Activated T-cell treated with anti-CD3 and anti-CD28 coated beads for 4 hours (primary cell): ENCODE data around the gene ACOT2.
"Not testable (repeated sequence)": the region's sequence is repeated elsewhere in the genome, so short reads cannot be mapped to it uniquely, and the experiment has no call there.

Source experiments
- DNase-seq: peaks from one replicate; pipeline ENCODE4 v3.0.0-alpha.2; 2020

The ACOT2 gene

DNA sequence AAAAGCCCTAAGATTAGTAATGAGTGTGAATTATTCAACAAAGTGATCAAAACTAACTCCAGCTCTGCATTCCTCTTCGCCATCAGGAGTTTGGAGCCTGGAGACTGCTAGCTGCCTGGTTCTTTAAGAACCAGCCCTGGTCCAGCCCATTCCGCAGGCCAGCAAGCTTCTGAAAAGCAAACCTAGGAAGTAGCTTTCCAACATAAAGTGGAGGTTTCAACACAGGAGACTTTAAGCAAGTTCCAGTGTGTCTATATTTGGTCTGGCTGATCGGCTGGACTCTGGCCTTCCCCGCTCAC, 178 bp upstream of the ACOT2 start:
- not testable (repeated sequence) for DNase-seq

DNA sequence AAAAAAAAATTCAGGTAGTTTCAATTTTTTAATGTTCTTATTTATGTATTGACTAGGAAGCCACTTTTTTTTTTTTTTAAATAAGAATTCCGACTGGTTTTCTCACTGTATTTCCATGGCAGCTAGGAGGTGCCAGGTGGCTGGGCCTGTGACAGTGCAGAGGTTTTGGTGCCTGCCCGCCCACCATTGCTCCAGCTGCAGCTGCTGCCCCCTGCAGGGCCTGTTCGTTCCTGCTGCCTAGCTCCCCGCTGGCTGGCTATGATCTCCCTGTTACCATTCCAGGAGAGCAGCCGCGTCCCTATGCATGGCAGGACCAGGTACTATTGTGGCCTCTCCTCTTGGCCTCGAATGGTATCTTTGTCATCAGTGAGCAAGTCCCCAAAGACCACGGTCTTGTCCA, 1.9 kb downstream of the ACOT2 start:
- peak; percentile 52 for DNase-seq

DNA sequence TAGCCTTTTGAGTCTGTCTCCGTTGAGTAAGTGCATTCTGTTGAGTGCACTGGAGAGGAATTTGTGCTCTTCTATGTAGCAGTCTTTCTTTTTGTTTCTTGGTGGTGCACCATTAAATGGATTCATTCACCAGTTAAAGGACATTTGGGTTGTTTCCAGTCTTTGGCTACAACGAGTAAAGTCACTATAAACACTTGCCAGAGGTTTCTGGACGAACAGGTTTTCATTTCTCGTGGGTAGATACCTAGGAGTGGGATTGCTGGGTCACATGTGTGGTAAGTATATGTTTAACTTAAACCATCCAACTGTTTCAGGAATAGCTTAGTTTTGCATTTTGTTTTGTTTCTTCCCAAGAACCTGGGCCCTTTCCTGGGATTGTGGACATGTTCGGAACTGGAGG, 4.0 kb downstream of the ACOT2 start:
- not testable (repeated sequence) for DNase-seq

DNA sequence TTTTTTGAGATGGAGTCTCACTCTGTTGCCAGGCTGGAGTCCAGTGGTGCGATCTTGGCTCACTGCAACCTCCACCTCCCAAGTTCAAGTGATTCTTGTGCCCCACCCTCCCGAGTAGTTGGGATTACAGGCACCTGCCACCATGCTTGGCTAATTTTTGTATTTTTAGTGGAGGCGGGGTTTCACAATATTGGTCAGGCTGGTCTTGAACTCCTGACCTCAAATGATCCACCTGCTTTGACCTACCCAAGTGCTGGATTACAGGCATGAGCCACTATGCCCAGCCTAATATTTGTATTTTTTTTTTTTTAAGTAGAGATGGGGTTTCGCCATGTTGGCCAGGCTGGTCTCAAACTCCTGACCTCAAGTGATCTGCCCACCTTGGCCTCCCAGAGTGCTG, 4.7 kb downstream of the ACOT2 start:
- not testable (repeated sequence) for DNase-seq

DNA sequence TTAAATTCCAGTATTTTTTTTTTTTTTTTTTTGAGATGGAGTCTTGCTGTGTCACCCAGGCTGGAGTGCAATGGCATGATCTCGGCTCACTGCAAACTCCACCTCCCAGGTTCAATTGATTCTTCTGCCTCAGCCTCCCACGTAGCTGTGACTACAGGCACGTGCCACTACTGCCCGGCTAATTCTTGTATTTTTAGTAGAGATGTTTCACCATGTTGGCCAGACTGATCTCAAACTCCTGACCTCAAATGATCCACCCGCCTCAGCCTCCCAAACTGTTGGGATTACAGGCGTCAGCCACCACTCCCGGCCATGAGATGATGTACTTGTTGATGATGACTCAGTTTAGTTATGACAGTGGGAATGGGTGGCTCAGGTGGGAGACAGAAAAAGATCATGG, 5.2 kb downstream of the ACOT2 start:
- DNase-seq = not testable (repeated sequence)

DNA sequence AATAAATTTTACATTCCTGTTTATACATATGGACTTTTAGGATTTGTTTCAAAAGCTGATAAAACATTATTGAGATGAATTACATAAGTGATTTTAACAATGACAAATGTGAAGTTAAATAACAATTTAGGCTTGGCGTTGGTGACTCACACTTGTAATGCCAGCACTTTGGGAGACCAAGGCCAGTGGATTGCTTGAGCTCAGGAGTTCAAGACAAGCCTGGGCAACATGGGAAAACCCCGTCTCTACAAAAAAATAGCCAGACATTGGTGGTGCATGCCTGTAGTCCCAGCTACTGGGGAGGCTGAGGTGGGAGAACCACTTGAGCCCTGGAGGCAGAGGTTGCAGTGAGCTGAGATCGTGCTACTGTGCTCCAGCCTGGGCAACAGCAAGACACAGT, 7.4 kb downstream of the ACOT2 start:
- no peak for DNase-seq

DNA sequence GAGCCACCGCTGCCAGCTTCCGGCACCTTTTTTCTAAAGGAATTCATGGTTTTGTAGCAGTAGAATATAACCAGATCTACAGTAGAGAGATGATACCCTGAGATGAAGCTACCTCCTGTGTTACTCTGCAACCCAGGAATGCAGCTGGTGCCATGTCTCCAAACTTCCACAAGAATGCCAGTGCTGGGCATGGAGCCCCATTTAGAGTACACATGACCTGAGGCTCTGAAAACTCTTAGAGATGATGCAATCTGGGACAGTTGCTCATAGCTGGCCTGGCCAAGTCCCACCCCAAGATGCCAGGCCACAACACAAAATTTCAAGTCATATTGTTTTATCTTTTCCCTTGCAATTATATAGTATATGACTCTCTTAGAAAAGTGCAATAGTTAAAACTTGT, 8.2 kb downstream of the ACOT2 start:
- DNase-seq = not testable (repeated sequence)

DNA sequence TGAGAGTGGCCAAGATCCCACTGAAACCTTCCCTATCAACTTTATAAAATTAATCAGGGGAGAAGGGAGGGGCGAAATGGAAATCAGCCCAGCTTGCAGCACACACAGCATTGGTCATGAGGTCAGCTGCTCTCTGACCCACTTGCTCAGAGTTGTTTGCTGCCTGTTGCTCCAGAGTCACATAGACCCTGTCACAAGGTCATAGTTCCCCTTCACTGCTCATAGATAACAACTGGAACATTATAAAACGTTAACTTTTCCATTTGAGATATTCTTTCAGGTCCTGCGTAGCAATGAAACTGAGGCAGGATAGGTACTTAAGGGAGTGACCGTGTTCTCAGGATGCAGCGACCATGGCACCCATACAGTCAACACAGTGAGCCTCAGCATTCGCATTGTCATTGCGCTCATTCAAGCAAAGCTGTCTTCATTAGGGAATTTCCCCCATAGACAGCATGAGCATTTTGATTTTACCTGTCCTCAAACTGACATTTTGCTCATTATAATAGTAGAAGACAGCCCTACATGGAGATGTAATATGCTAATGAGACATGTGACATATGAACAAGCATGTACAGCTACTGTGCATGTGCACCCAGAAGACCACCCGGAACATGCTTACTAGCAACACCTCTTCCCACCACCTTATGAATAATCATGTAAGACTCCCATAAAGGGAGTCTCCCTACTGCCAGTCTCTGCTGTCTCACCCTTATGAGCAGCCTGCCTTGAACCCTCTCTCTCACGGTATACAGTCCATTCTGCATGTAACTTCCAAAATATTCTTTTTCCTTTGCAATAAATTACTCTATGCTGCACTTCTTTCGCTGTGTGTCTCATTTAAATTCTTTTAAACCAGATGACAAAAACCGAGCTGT, 13.3 kb downstream of the ACOT2 start:
- not testable (repeated sequence) for DNase-seq

DNA sequence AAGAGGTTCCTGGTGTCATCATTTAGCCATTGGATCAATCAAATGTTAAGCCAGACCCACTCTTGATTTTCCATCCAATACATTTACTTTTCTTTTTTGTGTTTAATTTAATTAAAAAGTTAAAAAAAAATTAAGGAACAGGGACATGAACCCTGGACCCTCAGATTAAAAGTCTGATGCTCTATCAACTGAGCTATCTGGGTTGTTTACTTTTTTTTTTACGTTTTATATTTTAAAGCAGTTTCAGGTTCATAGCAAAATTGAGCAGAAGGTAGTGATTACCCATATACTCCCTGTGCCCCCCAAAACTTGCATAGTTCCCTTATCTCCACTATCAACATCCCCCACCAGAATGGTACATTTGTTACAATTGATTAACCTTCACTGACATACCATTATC, 19.7 kb downstream of the ACOT2 start:
- DNase-seq = no peak

DNA sequence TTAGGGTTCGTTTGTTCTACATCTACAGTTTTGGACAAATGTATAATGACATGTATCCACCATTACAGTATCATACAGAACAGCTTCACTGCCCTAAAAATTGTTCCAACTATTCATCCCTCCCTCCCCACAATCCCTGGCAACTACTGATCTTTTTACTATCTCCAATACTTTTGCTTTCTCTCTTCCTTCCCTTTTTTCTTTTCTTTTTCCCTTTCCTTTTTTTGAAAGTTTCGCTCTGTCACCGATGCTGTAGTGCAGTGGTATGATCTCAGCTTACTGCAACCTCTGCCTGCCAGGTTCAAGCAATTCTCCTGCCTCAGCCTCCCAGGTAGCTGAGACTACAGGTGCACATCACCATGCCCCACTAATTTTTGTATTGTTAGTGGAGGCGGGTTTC, 20.1 kb downstream of the ACOT2 start:
- no peak for DNase-seq

DNA sequence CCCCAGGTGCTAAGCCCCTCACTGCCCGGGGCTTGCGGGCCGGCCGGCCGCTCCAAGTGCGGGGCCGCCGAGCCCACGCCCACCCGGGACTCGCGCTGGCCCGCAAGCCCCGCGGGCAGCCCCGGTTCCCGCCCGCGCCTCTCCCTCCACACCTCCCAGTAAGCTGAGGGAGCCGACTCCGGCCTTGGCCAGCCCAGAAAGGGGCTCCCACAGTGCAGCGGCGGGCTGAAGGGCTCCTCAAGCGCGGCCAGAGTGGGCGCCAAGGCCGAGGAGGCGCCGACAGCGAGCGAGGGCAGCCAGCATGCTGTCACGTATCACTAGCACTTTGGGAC, 21.6 kb downstream of the ACOT2 start:
- DNase-seq = not testable (repeated sequence)

DNA sequence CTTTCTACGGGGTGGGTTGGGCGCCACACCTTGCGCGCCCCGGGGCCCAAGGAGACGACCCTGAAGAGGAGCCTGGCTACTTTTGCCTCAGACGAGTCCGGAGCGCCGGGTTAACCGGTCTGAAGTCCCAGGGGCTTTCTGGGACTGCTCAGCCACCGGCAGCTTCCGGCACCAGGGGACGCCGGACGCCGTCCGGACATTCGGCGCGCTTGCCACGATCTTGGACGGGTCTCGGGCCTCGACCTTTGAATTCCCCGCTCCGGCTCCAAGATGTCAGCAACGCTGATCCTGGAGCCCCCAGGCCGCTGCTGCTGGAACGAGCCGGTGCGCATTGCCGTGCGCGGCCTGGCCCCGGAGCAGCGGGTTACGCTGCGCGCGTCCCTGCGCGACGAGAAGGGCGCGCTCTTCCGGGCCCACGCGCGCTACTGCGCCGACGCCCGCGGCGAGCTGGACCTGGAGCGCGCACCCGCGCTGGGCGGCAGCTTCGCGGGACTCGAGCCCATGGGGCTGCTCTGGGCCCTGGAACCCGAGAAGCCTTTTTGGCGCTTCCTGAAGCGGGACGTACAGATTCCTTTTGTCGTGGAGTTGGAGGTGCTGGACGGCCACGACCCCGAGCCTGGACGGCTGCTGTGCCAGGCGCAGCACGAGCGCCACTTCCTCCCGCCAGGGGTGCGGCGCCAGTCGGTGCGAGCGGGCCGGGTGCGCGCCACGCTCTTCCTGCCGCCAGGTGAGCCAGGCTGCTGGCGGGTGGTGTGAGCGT, 22.9 kb downstream of the ACOT2 start, which contains the start of gene ACOT4:
ACOT4 (plus strand) TSS at position 184 of the 760 bp plus-strand sequence; CDS start at position 271, 87 bp downstream.
- peak; percentile 27 for DNase-seq

DNA sequence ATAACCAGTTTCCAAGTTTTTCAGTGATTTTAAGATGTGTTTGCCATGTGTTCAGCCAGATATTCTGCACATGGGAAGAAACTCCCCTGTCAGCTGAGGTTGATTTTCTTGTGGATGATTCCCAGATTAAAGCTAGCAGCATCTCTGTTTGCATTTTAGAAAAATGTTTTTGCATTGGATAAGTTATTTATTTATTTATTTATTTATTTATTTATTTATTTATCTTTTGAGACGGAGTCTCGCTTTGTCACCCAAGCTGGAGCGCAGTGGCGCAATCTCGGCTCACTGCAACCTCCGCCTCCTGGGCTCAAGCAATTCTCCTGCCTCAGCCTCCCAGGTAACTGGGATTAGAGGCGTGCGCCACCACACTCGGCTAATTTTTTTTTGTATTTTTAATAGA, 25.5 kb downstream of the ACOT2 start:
- no peak for DNase-seq

DNA sequence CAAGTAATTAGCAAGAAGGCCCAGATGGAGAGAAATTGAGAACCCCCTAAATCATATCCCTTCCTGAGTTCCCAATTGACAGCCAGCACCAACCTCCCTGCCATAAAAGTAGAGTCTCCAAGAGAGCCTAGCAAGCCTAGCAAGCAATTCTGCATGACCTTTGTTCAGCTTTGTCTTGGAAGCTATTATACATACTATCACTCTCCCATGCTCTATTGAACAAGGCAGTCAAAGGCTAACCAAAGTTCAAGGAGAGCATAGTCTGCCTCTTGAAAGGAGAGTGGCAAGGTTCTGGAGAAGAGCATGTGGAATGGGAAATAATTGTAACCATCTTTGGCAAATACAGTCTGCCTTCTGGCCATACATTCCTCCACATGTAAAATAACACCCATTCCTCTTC, 30.5 kb downstream of the ACOT2 start:
- no peak for DNase-seq

DNA sequence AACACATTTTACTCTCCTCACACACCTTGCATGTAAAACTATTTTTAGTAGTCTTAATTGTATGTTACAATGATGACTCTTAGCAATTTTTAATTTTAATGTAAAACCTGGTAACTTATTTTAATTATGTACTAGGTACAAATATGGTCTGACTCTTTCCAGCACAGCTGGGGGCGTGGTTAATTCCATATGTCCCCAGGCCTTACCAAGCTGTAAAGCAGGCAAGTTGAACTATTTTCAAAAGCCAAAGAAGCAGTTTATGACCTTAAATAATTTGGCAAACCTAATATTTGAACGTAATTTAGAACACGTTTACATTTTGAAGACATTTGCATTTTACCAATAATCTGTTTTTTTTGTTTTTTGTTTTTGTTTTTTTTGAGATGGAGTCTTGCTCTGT, 34.0 kb downstream of the ACOT2 start:
- no peak for DNase-seq

DNA sequence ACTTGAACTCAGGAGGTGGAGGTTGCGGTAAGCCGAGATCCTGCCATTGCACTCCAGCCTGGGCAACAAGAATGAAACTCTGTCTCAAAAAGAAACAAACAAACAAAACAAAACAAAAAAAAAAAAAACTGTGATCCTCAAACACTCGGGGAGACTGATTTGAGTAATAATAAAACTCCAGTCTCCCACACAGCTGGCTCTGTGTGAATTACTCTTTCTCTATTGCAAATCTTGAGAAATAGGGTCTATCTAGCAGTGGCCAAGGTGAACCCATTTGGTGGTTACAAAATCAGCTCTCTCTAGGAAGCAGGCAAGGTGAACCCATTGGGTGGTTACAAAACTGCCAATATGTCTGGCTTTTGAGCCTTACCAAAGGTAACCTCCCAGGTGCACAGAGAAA, 37.3 kb downstream of the ACOT2 start:
- DNase-seq = no peak

DNA sequence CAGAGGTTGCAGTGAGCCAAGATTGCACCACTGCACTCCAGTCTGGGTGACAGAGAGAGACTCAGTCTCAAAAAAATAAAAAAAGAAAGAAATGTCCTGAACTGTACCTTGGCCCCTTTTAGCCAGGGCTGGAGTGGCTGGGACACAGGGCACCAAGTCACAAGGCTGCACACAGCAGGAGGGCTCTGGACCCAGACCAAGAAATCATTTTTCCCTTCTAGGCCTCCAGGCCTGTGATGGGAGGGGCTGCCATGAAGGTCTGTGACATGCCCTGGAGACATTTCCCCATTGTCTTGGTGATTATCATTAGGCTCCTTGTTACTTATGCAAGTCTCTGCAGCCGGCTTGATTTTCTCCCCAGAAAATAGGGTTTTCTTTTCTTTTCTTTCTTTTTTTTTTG, 38.2 kb downstream of the ACOT2 start:
- no peak for DNase-seq

DNA sequence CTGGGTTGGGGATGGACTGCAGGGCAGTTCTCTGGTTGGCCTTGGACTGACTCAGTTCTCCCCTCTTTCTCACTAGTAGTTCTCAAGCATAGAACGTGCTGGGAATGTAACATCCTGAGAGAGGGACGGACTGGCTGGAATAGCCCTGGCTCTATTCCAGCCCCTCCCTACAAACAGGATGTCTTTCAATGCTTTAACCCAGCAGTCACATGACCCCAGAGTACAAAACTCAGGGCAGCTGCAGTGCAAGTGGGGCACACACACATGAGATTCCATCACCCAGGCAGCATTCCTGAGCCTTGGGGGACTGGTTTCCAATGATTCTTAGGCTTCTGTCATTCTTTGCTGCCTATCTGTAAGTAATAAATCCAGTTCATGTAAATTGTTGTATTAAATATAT, 41.7 kb downstream of the ACOT2 start:
- no peak for DNase-seq

DNA sequence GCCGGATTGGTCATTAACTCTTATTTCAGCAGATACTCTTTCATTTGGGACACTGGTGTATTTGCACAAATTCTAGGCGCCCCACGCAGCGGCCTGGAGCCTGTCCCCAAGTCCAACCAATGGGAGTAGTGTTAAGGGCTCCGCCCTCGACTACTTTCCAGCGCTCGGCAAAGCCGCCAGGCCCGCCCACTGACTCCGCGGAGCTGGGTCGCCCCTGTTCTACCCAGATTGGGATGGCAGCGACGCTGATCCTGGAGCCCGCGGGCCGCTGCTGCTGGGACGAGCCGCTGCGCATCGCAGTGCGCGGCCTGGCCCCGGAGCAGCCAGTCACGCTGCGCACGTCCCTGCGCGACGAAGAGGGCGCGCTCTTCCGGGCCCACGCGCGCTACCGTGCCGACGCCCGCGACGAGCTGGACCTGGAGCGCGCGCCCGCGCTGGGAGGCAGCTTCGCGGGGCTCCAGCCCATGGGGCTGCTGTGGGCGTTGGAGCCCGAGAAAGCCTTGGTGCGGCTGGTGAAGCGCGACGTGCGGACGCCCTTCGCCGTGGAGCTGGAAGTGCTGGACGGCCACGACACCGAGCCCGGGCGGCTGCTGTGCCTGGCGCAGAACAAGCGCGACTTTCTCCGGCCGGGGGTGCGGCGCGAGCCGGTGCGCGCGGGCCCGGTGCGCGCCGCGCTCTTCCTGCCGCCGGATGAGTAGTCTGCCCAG, 43.5 kb downstream of the ACOT2 start, which contains the start of gene ACOT6:
ACOT6 (plus strand) TSS at position 179 of the 707 bp plus-strand sequence; CDS start at position 234, 55 bp downstream.
- DNase-seq = peak; percentile 38

DNA sequence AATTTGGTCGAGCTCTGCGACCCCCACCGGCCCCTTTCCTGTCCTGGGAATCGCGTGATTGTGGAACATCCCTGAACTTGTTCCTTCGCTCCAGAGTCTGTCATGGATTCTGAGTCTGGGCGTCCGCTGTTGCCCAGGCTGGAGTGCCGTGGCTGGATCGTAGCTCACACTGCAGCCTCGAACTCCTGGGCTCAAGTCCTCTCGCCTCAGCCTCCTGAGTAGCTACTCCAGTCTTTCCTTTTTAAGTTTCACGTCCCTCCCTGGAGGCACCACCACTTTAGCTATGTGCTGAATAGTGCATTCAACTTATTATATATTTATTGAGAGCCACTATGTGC, 44.0 kb downstream of the ACOT2 start:
- no peak for DNase-seq

DNA sequence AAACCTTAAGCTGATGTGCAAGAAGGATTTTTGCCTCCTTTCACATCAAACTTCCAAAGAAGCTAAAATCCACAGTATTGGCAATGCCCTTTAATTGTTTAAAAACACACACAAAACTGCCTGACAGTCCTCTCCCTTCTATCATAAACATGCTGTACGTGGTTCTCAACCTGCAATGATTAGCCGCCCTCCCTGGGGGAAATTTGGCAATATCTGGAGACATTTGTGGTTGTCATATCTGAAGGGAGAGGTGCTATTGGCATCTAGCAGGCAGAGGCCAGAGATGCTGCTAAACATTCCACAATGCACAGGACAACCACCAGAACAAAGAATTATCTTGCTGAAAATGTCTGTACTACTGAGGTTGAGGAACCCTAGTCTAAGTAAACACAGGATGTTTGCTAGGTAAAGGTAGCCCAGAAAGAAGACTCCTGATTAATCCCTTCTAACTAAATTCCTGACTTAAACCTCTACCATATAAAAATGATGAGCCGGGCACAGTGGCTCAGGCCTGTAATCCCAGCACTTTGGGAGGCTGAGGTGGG, 44.5 kb downstream of the ACOT2 start:
- DNase-seq = no peak

DNA sequence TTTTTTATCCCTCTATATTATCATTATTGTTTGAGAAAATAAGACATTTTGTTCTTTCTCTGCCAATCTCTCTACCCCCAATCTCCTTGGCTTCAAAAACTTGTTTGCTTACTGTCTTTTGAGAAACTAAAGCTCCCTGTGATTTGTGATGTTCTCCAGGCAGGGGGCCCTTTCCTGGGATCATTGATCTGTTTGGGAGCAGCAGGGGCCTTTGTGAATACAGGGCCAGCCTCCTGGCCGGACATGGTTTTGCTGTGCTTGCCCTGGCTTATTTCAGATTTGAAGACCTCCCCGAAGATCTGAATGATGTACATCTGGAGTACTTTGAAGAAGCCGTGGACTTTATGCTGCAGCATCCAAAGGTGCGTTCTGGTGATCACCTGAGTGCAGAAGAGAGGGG, 47.8 kb downstream of the ACOT2 start:
- no peak for DNase-seq

DNA sequence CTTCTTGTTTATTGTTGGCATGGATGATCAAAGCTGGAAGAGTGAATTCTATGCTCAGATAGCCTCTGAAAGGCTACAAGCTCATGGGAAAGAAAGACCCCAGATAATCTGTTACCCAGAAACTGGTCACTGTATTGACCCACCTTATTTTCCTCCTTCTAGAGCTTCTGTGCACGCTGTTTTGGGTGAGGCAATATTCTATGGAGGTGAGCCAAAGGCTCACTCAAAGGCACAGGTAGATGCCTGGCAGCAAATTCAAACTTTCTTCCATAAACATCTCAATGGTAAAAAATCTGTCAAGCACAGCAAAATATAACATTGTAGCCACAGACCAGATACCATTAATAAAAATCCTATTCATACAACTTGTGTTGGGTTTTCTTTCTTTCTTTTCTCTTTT, 50.5 kb downstream of the ACOT2 start:
- no peak for DNase-seq

DNA sequence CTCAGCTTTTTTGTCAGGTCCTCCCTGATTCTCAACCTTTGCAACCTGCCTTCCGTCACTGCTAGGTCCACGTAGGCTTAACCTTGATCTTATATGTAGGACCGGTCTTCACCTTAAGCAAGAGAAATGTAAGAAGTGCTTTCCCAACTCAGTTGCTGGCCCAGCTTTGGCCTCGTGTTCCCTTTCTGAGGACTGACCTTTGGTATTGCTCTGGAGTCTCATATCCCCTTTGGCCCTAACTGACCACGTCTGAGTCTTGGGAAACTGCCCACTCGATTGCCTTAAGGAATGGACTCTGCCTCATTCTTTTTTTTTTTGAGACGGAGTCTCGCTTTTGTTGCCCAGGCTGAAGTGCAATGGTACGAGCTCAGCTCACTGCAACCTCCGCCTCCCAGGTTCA, 51.3 kb downstream of the ACOT2 start:
- no peak for DNase-seq
